GM23338 (cell line): ENCODE measurements around the gene CACNB4. TPM values are rescaled to one million over a fixed set of nuclear protein-coding genes. Genes with fewer than 3 reads are reported as not detected.

ENCODE experiments used
- ATAC-seq: fragments of 200-7000 bp; cut with Tn5 transposase; 3 replicates; pipeline ENCODE4 v1.9.1; 2020
- DNase-seq: peaks from one replicate; pipeline ENCODE4 v3.0.0-alpha.2; 2015; ENCODE audit warnings: low spot score
- H2AFZ ChIP-seq: fragments of 200-600 bp; sonication (generic); 2 replicates; pipeline ENCODE4 v1.8.0; 2016; ENCODE audit warnings: antibody characterized with exemption, mild to moderate bottlenecking, moderate library complexity
- H3F3A ChIP-seq: fragments of 200-600 bp; sonication (generic); replicated peaks from 2 replicates; pipeline ENCODE4 v1.8.0; 2017; ENCODE audit warnings: antibody characterized with exemption, mixed run types, low read depth
- H3K27ac ChIP-seq: fragments of 200-600 bp; sonication (generic); 2 replicates; pipeline ENCODE4 v1.6.1; 2016; ENCODE audit warnings: low read depth
- H3K27me3 ChIP-seq: fragments of 200-600 bp; sonication (generic); 2 replicates; pipeline ENCODE4 v1.8.0; 2016; ENCODE audit warnings: mild to moderate bottlenecking, mixed run types, moderate library complexity; ENCODE audit not compliant: insufficient read depth
- H3K36me3 ChIP-seq: fragments of 200-600 bp; sonication (generic); 2 replicates; pipeline ENCODE4 v1.8.0; 2016; ENCODE audit warnings: mild to moderate bottlenecking; ENCODE audit not compliant: insufficient read depth
- H3K4me1 ChIP-seq: fragments of 200-600 bp; sonication (generic); 2 replicates; pipeline ENCODE4 v1.8.0; 2016; ENCODE audit warnings: mild to moderate bottlenecking, moderate library complexity; ENCODE audit not compliant: insufficient read depth
- H3K4me2 ChIP-seq: fragments of 200-600 bp; sonication (generic); 2 replicates; pipeline ENCODE4 v1.7.1; 2017; ENCODE audit warnings: mixed run types
- H3K4me3 ChIP-seq: fragments of 200-600 bp; sonication (generic); 2 replicates; pipeline ENCODE4 v1.6.1; 2016; ENCODE audit warnings: mixed run types
- H3K79me2 ChIP-seq: fragments of 200-600 bp; sonication (generic); replicated peaks from 2 replicates; pipeline ENCODE4 v1.8.0; 2017; ENCODE audit warnings: mild to moderate bottlenecking; ENCODE audit not compliant: insufficient read depth
- H3K9me2 ChIP-seq: fragments of 200-600 bp; sonication (generic); 2 replicates; pipeline ENCODE4 v1.8.0; 2017; ENCODE audit not compliant: insufficient read depth
- H4K20me1 ChIP-seq: fragments of 200-600 bp; sonication (generic); replicated peaks from 2 replicates; pipeline ENCODE4 v1.8.0; 2017; ENCODE audit warnings: mild to moderate bottlenecking; ENCODE audit not compliant: insufficient read depth
- H3K27ac Mint-ChIP-seq: 2 replicates; pipeline ENCODE4 v1.8.0; 2020; ENCODE audit warnings: inconsistent platforms, mild to moderate bottlenecking, moderate library complexity, mixed read lengths
- H3K27me3 Mint-ChIP-seq: 3 replicates; pipeline ENCODE4 v1.8.0; 2022; ENCODE audit warnings: low read depth, mild to moderate bottlenecking, moderate library complexity, mixed read lengths, inconsistent platforms; ENCODE audit not compliant: insufficient read depth, poor library complexity
- H3K36me3 Mint-ChIP-seq: 3 replicates; pipeline ENCODE4 v1.8.0; 2021; ENCODE audit warnings: low read depth, mild to moderate bottlenecking, inconsistent platforms, moderate library complexity, mixed read lengths
- H3K4me1 Mint-ChIP-seq: 3 replicates; pipeline ENCODE4 v1.8.0; 2020; ENCODE audit warnings: mild to moderate bottlenecking, inconsistent platforms, mixed read lengths
- H3K4me3 Mint-ChIP-seq: 3 replicates; pipeline ENCODE4 v1.8.0; 2021; ENCODE audit warnings: moderate library complexity, mild to moderate bottlenecking, inconsistent platforms, mixed read lengths
- H3K9me3 Mint-ChIP-seq: 3 replicates; pipeline ENCODE4 v1.8.0; 2020; ENCODE audit warnings: moderate library complexity, mild to moderate bottlenecking, inconsistent platforms, mixed read lengths
- CREB1 ChIP-seq: fragments of 250-450 bp; sonication (Bioruptor Pico); IDR thresholded peaks from 2 replicates; pipeline ENCODE4 v1.5.0; 2020; ENCODE audit warnings: low read depth, mild to moderate bottlenecking, moderate library complexity
- CTCF ChIP-seq, 2 experiments: fragments of 200-600 bp in 1 of 2; sonication (generic) in 1 of 2; conservative IDR thresholded peaks; 2 replicates each; pipeline versions ENCODE4 v1.5.1 to v1.6.1; 2016 to 2017; ENCODE audit warnings: antibody characterized with exemption in 2 of 2, low read depth in 2 of 2, mild to moderate bottlenecking in 2 of 2, moderate library complexity in 1 of 2
- ETS1 ChIP-seq: IDR thresholded peaks from 2 replicates; pipeline ENCODE4 v1.6.1; 2016; ENCODE audit warnings: antibody characterized with exemption
- EZH2 ChIP-seq: fragments of 200-600 bp; sonication (generic); IDR thresholded peaks from one replicate; pipeline ENCODE4 v1.8.0; 2017; ENCODE audit warnings: antibody characterized with exemption, mild to moderate bottlenecking, low read depth; ENCODE audit not compliant: unreplicated experiment
- EZH2phosphoT487 ChIP-seq: fragments of 200-600 bp; sonication (generic); IDR thresholded peaks from one replicate; pipeline ENCODE4 v1.8.1; 2018; ENCODE audit warnings: antibody characterized with exemption; ENCODE audit not compliant: unreplicated experiment
- JUNB ChIP-seq: IDR thresholded peaks from one replicate; pipeline ENCODE4 v1.6.1; 2016; ENCODE audit warnings: antibody characterized with exemption; ENCODE audit not compliant: unreplicated experiment
- NANOG ChIP-seq: IDR thresholded peaks from 2 replicates; pipeline ENCODE4 v1.6.1; 2016; ENCODE audit warnings: antibody characterized with exemption, borderline replicate concordance
- POLR2AphosphoS5 ChIP-seq: IDR thresholded peaks from 2 replicates; pipeline ENCODE4 v1.6.1; 2016; ENCODE audit warnings: antibody characterized with exemption, low read depth
- REST ChIP-seq: IDR thresholded peaks from one replicate; pipeline ENCODE4 v1.6.1; 2018; ENCODE audit warnings: antibody characterized with exemption; ENCODE audit not compliant: unreplicated experiment
- STAT1 ChIP-seq: IDR thresholded peaks from one replicate; pipeline ENCODE4 v1.6.1; 2016; ENCODE audit warnings: antibody characterized with exemption; ENCODE audit not compliant: unreplicated experiment
- ZNF114 ChIP-seq: fragments of 250-450 bp; sonication (Bioruptor Pico); IDR thresholded peaks from 2 replicates; pipeline ENCODE4 v1.5.0; 2020; ENCODE audit warnings: mild to moderate bottlenecking, moderate library complexity
- ZNF331 ChIP-seq: fragments of 250-450 bp; sonication (Bioruptor Pico); IDR thresholded peaks from 2 replicates; pipeline ENCODE4 v1.5.0; 2020; ENCODE audit warnings: low read depth, mild to moderate bottlenecking, moderate library complexity
- polyA plus RNA-seq: library from polyadenylated mRNA; unstranded; fragments of >200 nt; fragmentation: Nextera tagmentation; extraction: Ambion mirVana; gene quantifications from 2 replicates; pipeline ENCODE4 v1.2.1, GENCODE V29; 2016
- total RNA-seq: library from RNA; depleted of rRNA; stranded (reverse); fragments of >200 nt; shearing (Covaris generic); gene quantifications from 2 replicates; pipeline ENCODE4 v1.2.3, GENCODE V29; 2014

The CACNB4 gene
- total and polyA plus RNA-seq, 2 experiments from 2014 or later = 4.0 to 9.8 TPM

- H3K36me3 Mint-ChIP-seq = no peaks in the 10 kb centered on the region
- no peaks in the 10 kb centered on the region for H3K9me3 Mint-ChIP-seq
- no peak overlapping the region for H3K4me3 ChIP-seq
- H3K79me2 ChIP-seq = no peaks in the 10 kb centered on the region
- no peak overlapping the region for H3K27ac Mint-ChIP-seq
- no peak for ATAC-seq
- H2AFZ ChIP-seq = no peak overlapping the region
- H3F3A ChIP-seq = no peaks in the 10 kb centered on the region
- H3K9me2 ChIP-seq = no peaks in the 10 kb centered on the region
- H3K27me3 Mint-ChIP-seq = no peaks in the 10 kb centered on the region
- no peaks in the 10 kb centered on the region for H3K27me3 ChIP-seq
- H3K36me3 ChIP-seq = no peaks in the 10 kb centered on the region
- no peak overlapping the region for H3K4me2 ChIP-seq
- no peak for TF ChIP-seq STAT1
- TF ChIP-seq CTCF (conservative IDR thresholded peaks at IDR 0.05; ENCODE audit: low read depth in 2 of 2) = no peak
- TF ChIP-seq ZNF114 (CRISPR knock-in tag) = no peak
- TF ChIP-seq POLR2AphosphoS5 = no peak
- no peaks in the 10 kb centered on the region for H3K4me1 Mint-ChIP-seq
- H3K4me3 Mint-ChIP-seq = no peak overlapping the region
- no peak overlapping the region for H3K27ac ChIP-seq
- no peaks in the 10 kb centered on the region for H3K4me1 ChIP-seq
- no peaks in the 10 kb centered on the region for H4K20me1 ChIP-seq
- no peak for DNase-seq
Observed at GRCh38 chr2:152019732-152020131, 79.1 kb downstream of the CACNB4 start.

- H3K27ac ChIP-seq = no peak overlapping the region
- TF ChIP-seq STAT1 (no peak), EZH2 (no peak), CREB1 (CRISPR knock-in tag) (no peak), ZNF114 (CRISPR knock-in tag) (no peak), ZNF331 (CRISPR knock-in tag) (no peak), EZH2phosphoT487 (no peak), NANOG (no peak), REST (no peak), POLR2AphosphoS5 (no peak), CTCF (conservative IDR thresholded peaks at IDR 0.05; ENCODE audit: low read depth in 2 of 2) (no peak), JUNB (no peak), ETS1 (no peak)
Observed at GRCh38 chr2:152016181-152017120, 82.4 kb downstream of the CACNB4 start.

More at GRCh38 chr2:152016181-152017120, 82.4 kb downstream of the CACNB4 start:
- Mint-ChIP-seq H3K4me3 (no peak overlapping the region), H3K9me3 (no peaks in the 10 kb centered on the region), H3K36me3 (no peaks in the 10 kb centered on the region), H3K4me1 (no peaks in the 10 kb centered on the region), H3K27me3 (no peaks in the 10 kb centered on the region), H3K27ac (no peak overlapping the region)
- Histone ChIP-seq H3K36me3 (no peaks in the 10 kb centered on the region), H4K20me1 (no peaks in the 10 kb centered on the region), H3K4me2 (no peak overlapping the region), H3K27me3 (no peaks in the 10 kb centered on the region), H3K79me2 (no peaks in the 10 kb centered on the region), H2AFZ (no peak overlapping the region), H3K4me1 (no peaks in the 10 kb centered on the region), H3F3A (no peaks in the 10 kb centered on the region), H3K4me3 (no peak overlapping the region), H3K9me2 (no peaks in the 10 kb centered on the region)
- DNase-seq (no peak), ATAC-seq (no peak)
